SW480 (cell line): ENCODE measurements around the gene DPF3.

ENCODE experiments used
- DNase-seq: peaks from one replicate; pipeline ENCODE4 v3.0.0-alpha.2; 2016; ENCODE audit warnings: low spot score

Gene DPF3

DNA sequence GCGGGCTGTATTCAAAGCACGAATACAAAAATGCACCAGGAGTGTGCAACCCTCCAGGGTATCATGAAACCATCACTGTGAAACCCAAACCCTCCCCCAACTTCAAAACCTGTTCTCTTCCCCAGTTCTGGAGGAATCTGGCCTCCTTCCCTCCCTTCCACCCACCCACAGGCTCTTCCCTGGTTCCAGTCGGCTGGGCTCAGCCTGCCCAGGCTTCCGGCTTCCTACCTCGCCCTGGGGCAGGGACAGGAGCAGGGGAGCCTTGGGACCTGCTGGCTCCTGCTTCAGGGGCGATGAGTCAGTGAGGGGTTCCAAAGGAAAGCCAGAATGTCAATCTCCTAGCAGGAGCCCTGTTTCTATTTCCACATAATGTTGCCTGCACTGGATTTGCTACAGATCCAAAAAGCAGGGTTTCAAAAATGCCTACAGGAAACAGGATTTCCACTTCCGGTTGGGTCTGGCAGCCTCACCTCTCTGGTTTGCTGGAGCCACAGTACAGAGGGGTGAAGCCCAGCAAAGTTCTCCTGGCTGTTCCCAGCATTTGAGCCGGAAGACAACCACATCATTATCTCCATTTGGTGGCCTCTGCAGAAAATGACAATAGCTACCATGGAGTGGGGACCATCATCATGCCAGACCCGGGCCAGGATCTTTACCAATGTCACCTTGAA, 278.3 kb downstream of the DPF3 start:
- no peak for DNase-seq

DNA sequence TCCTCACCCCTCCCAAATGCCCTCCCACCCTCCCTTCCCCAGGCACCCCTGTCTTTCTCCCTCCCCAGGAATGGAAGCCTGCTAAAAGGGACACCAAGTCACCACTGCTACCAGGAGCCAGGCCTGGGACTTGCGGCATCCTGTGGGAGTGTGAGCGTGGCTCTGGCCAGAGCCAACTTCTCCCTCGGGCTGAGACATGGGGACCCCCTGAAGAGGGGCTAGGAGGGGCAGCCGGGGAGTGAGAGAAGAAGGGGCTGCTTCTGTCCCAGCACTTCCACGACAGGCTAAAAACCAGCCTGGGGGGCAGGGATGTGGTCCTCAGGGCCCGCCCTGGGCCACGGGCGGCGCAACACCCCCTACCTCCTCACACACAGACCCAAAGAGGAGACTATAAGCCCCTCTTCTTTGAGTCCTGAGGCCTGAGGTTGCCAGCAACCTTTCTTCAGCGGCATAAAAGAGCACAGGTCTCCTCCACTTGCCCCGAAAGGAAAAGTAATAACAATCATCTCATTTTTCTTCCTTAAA, 278.9 kb downstream of the DPF3 start:
- no peak for DNase-seq

DNA sequence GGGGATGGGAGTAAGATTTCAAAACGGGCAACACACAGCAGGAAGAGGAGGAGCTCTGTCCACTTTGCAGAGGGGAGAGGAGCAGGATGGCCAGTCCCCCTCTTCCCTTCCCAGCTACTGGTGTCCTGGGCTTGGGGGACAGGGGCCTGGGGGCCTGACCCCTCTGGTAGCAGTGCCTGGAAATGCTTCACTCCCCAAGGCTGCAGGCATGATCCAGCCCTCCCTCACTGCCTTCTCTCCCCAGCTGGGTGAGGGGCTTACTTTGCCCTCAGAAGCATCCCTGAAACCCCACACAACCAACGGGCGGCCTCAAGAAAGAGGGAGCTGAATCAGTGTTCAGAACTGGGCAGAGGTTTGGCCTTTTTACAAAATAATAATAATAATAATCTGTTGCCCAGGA, 279.5 kb downstream of the DPF3 start:
- DNase-seq = no peak

- no peak for DNase-seq
Measured at GRCh38 chr14:72613975-72614319, 280.0 kb downstream of the DPF3 start.

GRCh38 chr14:72613231-72613974, 280.5 kb downstream of the DPF3 start:
- no peak for DNase-seq

DNA sequence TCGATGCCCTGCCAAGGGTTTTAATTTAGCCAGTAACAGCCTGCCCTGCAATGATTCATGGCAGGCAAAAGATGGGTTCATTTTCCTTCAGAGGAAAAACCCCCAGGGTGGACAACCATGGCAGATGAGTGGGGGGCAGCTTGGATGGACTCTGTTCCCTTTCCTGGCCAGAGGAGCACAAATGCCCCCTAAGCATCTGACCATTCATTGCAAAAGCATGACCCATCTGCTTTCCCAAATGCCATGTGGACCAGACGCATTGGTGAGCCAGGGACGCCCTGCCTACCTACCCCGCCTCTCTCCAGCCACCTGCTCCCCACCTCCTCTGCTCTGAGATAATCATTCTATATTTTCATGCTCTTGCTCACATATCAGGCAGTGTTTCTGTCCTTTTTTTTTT, 281.9 kb downstream of the DPF3 start:
- no peak for DNase-seq

DNA sequence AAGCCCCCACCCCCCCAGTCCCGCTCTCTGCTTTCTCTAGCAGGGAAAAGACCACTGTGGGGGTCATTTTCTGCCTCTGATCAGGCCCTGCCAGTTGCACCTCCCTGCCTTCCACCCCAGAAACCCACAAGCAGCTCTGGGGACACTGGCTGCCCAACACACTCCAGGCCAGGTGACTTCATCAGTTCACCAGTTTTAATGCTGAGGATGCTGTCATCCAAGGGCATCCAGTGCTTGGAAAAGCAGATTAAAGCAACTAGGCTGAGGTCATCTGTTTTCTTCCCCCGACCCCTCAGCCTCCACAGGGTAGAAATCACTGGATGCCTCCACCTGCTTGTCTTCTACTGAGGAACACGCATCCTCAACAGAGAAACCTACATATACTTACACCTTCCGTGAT, 282.4 kb downstream of the DPF3 start:
- no peak for DNase-seq

DNA sequence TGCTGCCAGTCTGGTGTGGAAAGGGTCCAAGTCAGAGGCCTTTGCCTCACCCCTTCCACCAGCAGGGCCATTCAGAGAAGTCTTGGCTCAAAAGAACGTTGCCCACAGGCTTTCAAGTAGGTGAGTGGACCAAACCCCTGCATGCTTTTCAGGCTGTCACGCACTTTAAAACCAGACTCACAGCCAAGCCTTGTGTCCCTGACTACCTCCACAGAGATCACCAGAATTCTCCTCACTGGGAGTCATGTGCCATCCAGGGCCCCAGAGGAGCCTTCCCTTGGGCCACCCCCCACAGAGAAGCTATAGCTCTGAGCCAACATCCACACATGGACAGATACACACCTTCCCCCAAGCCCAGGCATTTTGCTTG, 283.1 kb downstream of the DPF3 start:
- DNase-seq = no peak

DNA sequence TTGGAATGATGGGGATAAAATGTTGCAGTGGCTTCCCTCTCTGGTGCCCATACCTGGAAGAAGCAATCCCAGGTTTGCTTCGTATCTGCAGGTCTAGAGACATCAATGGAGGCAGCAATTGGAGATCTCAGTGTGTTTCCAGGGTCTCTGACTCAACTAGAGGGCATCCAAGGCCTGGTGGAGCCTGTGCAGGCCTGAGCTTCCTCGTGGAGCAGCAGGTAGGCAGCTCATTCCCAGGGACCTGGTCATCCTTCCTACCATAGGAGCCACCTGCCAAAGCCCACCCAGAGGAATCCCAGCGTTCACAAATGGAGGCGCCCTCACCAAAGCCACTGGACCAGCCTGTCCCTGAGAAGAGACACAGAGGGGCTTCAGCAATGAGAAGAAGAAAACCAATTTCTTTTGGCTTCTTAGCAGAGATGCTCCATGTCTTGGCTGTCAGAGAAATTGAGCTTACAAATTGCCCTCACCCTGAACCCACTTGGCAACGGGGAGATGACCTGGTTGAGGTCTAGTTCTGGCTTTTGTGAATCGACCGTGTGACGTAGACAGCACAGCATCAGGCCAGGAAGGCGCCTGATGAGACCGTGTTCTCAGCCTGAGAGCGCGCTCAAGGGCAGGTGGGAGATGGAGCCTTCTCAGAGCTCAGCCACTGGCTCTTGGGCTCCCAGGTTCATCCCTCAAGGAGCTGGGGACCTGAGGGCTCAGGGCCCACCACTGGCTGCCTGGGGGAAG, 283.6 kb downstream of the DPF3 start:
- DNase-seq = no peak

DNA sequence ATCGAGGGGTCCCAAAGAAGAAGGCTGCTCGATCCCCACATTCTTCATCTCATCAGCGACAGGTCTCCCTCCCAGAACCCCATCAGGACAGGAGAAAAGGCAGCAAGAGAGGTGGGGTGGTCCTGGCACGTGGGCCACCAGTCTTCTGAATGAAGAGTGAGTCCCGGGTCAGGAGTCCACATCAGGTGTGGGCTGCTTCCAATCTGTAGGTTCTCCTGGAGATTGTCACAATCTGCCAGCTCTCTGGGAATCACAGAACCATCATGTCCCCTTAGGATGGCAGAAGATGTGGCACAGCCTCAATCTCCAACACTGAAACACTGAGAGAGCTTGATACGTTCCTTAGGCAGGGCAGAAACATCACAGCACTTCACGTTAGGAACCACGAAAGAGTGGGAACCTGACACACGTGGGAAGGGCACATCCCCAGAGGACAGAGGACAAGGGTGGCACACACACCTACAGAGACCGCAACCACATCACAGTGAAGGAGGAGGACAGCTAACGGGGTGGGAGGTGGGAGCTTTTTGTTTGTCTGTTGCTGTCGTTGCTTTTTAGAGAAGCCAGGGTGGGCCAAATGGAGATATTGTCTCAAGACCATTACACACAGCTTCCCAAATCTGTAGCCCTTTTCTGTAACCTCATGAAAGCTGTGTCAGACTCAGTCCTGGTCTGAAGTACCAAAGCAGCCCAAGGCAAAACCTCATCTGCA, 284.5 kb downstream of the DPF3 start:
- DNase-seq = no peak

DNA sequence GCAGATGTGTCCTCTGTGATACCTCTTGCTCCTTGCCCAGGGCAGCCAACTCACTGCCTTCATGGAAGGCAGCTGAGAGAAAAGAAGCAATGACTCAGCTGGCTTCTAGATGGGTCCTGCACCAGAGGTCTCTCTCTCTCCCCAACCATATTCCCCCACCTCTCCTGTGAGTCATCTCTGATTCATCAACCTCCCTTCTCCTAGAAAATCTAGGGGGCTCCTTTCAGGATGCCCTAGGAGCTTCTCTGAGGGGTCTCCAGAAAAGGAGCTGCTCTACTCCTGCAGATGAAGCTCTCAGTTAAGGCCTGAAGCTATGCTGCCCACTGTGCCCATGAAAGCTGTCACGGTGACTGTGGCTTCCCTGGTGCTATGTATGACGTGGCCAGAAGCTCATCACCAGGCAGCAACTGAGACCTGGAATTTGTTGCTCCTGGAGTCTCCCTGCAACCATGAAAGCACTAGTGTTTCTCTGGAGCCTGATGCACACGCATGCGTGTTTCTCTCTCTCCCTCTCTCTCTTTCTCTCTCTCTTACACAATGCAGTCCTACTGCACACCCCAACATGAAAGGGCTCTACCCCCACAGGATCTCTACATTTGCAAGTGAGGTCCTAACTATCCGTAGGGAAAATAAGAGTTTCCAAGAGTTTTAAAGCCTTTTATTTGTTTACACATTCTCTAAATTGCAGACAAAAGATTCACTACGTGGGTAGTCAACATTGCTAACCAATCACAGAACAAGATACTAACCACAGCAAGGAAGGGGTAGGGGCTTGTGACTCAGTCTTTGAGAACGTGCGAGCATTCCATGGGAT, 285.3 kb downstream of the DPF3 start:
- peak; percentile 58 for DNase-seq

GRCh38 chr14:72607386-72608130, 286.3 kb downstream of the DPF3 start:
- no peak for DNase-seq

DNA sequence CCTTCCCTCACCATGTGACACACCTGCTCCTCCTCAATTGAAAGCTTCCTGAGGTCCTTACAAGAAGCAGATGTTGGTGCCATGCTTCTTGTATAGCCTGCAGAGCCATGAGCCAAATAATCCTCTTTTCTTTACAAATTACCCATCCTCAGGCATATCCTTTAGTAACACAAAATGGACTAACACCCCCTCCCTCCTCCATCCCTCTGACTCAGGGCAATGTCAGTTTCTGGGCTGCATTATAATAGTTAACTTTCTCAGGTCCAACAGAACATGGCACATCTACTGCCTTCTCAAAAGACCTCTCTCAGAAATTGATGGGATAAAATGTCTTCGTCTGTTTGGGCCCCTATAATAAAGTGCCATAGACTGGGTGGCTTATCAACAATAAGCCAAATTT, 287.0 kb downstream of the DPF3 start:
- DNase-seq = no peak

GRCh38 chr14:72605921-72606220, 288.0 kb downstream of the DPF3 start:
- no peak for DNase-seq

- DNase-seq = no peak
Measured at GRCh38 chr14:72605096-72605920, 288.6 kb downstream of the DPF3 start.

- DNase-seq = no peak
Measured at GRCh38 chr14:72604133-72604532, 289.8 kb downstream of the DPF3 start.

- peak; percentile 6 for DNase-seq
Measured at GRCh38 chr14:72603639-72604038, 290.3 kb downstream of the DPF3 start.

DNA sequence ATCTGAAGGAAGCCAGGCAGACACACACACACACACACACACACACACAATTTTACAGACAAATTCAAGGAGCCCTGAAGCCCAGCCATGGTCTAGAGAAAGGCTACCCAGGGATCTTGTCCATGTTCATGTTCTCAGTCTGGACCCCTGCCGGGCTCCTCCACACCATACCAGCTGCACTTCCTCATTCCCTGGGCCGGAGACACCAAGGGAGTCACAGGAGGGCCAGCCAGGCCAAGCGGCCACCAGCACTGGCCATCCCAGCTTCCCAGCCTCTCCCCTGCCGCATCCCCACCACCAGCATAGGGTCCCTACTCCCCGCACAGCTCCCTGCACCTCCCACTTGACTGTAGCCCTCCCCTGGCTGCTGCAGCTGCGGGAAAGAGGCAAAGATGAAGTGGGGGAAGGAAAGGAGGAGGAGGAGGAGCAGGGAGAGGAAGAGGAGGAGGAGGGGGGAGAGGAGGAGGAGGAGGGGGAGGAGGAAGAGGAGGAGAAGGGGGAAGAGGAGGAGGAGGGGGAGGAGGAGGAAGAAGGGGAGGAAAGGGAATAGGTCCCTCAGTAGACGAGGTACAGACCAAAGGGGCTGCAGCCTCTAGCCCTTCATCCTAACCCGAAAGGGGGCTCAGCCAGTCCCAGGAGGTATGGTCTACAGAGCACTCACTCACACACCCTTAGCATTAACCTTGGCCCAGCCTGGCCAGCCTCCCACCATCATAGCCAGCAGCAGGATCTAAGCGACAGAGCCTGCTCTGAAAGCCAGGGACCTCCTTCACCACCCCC, 293.2 kb downstream of the DPF3 start:
- no peak for DNase-seq
